Gastrocnemius medialis (tissue), 4 donors: Measurements from ENCODE around the gene GABRB1.

Source experiments
- POLR2A ChIP-seq, 2 donors: fragments of 450-650 bp; IDR thresholded peaks; one replicate each; pipeline ENCODE4 v1.6.1; 2017; ENCODE audit warnings: antibody characterized with exemption in 2 of 2, mild to moderate bottlenecking in 2 of 2, moderate library complexity in 2 of 2
- TF ChIP-seq, protein P1 (sequence below), 5 experiments: fragments of 450-650 bp in 3 of 5; fragments of 200-600 bp in 2 of 5; sonication (generic) in 2 of 5; IDR thresholded peaks in 4 of 5; conservative IDR thresholded peaks in 1 of 5; 1 replicate in 4 of 5; 2 replicates in 1 of 5; pipeline ENCODE4 v1.5.1; 2016 to 2019; ENCODE audit warnings: antibody characterized with exemption in 5 of 5, mild to moderate bottlenecking in 3 of 5, moderate library complexity in 3 of 5

DNA sequence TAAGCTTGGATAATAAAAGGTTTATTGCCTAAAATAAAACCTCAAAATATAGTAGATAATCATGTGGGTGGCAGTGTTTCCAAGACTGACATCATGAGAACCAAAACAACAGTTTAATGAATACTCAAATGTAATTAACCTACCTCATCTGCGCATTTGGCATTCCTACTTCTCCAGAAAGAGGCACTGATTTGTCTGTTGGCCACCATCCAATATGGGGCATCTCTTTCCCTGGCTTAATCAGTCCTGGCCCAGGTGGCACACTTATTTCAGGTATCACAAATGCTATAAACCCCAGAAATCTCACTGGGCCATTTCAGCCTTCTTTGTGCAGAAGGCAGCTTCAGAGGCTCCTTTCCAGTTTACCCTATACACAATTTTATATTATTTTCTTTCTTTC lies 239.9 kb downstream of the GABRB1 start:
- TF ChIP-seq, protein P1, sequence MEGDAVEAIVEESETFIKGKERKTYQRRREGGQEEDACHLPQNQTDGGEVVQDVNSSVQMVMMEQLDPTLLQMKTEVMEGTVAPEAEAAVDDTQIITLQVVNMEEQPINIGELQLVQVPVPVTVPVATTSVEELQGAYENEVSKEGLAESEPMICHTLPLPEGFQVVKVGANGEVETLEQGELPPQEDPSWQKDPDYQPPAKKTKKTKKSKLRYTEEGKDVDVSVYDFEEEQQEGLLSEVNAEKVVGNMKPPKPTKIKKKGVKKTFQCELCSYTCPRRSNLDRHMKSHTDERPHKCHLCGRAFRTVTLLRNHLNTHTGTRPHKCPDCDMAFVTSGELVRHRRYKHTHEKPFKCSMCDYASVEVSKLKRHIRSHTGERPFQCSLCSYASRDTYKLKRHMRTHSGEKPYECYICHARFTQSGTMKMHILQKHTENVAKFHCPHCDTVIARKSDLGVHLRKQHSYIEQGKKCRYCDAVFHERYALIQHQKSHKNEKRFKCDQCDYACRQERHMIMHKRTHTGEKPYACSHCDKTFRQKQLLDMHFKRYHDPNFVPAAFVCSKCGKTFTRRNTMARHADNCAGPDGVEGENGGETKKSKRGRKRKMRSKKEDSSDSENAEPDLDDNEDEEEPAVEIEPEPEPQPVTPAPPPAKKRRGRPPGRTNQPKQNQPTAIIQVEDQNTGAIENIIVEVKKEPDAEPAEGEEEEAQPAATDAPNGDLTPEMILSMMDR (IDR thresholded peaks at IDR 0.05 in 4 of 5, conservative IDR thresholded peaks at IDR 0.05 in 1 of 5), result no peak
- no peak for TF ChIP-seq POLR2A (IDR thresholded peaks at IDR 0.05)
